Measurements from ENCODE around the gene TNNT2. TPM values are rescaled to one million over a fixed set of nuclear protein-coding genes. Genes with fewer than 3 reads are reported as not detected.

The TNNT2 gene
- total RNA-seq, 1 donor from 2014 or later: not detected

GRCh38 chr1:201378804-201379203 is 1.3 kb upstream of the TNNT2 start:
- Mint-ChIP-seq H3K4me3 (no peak overlapping the region), H3K4me1 (no peaks in the 10 kb centered on the region), H3K9me3 (no peaks in the 10 kb centered on the region), H3K27me3 (ENCODE audit: low read depth) (peaks cover 3% of the 10 kb centered on the region), H3K27ac (ENCODE audit: unreplicated experiment) (no peak overlapping the region), H3K36me3 (ENCODE audit: low read depth) (no peaks in the 10 kb centered on the region)
- TF ChIP-seq CTCF (conservative IDR thresholded peaks at IDR 0.05): no peak
- no peak for DNase-seq (ENCODE audit: low read depth, low spot score)

- Mint-ChIP-seq H3K9me3 (no peaks in the 10 kb centered on the region), H3K27me3 (ENCODE audit: low read depth) (peaks cover 14% of the 10 kb centered on the region), H3K27ac (ENCODE audit: unreplicated experiment) (no peak overlapping the region), H3K4me3 (no peak overlapping the region), H3K36me3 (ENCODE audit: low read depth) (no peaks in the 10 kb centered on the region), H3K4me1 (no peaks in the 10 kb centered on the region)
- peak; percentile 68 for TF ChIP-seq CTCF (conservative IDR thresholded peaks at IDR 0.05)
- peak; percentile 62 for DNase-seq (ENCODE audit: low read depth, low spot score)
These were observed 761 bp downstream of the TNNT2 start for GRCh38 chr1:201376464-201377374.

- Mint-ChIP-seq H3K36me3 (ENCODE audit: low read depth) (no peaks in the 10 kb centered on the region), H3K4me1 (no peaks in the 10 kb centered on the region), H3K9me3 (no peaks in the 10 kb centered on the region)
These were observed 1.4 kb downstream of the TNNT2 start for GRCh38 chr1:201376107-201376463.

GRCh38 chr1:201375169-201375568 is 2.3 kb downstream of the TNNT2 start:
- H3K4me1 Mint-ChIP-seq: no peaks in the 10 kb centered on the region
- H3K4me3 Mint-ChIP-seq: no peak overlapping the region
- H3K27me3 Mint-ChIP-seq (ENCODE audit: low read depth): peaks cover 14% of the 10 kb centered on the region
- no peak overlapping the region for H3K27ac Mint-ChIP-seq (ENCODE audit: unreplicated experiment)
- H3K36me3 Mint-ChIP-seq (ENCODE audit: low read depth): no peaks in the 10 kb centered on the region
- DNase-seq (ENCODE audit: low read depth, low spot score): no peak
- TF ChIP-seq CTCF (conservative IDR thresholded peaks at IDR 0.05): no peak
- H3K9me3 Mint-ChIP-seq: no peaks in the 10 kb centered on the region

More at GRCh38 chr1:201376107-201376463, 1.4 kb downstream of the TNNT2 start:
- Mint-ChIP-seq H3K27me3 (ENCODE audit: low read depth) (peaks cover 14% of the 10 kb centered on the region), H3K4me3 (no peak overlapping the region), H3K27ac (ENCODE audit: unreplicated experiment) (no peak overlapping the region)
- no peak for DNase-seq (ENCODE audit: low read depth, low spot score)
- no peak for TF ChIP-seq CTCF (conservative IDR thresholded peaks at IDR 0.05)

- TF ChIP-seq CTCF (conservative IDR thresholded peaks at IDR 0.05): no peak
- Mint-ChIP-seq H3K4me1 (no peaks in the 10 kb centered on the region), H3K27me3 (ENCODE audit: low read depth) (peaks cover 14% of the 10 kb centered on the region), H3K9me3 (no peaks in the 10 kb centered on the region), H3K27ac (ENCODE audit: unreplicated experiment) (no peak overlapping the region), H3K4me3 (no peak overlapping the region), H3K36me3 (ENCODE audit: low read depth) (no peaks in the 10 kb centered on the region)
- DNase-seq (ENCODE audit: low read depth, low spot score): no peak
These were observed 3.1 kb downstream of the TNNT2 start for GRCh38 chr1:201374364-201374763.
